GM12892 (cell line): Measurements from ENCODE around the gene PRDM7.
"Not testable (repeated sequence)": the region's sequence is repeated elsewhere in the genome, so short reads cannot be mapped to it uniquely, and the experiment has no call there.

ENCODE experiments used
- DNase-seq: peaks from one replicate; pipeline ENCODE4 v3.0.0; 2011; ENCODE audit not compliant: insufficient read length
- FAIRE-seq: peaks from 2 replicates; lab custom pipeline; 2011; peaks lifted over from hg19 to GRCh38; lab: Jason Lieb, UNC
- POLR2A ChIP-seq: IDR thresholded peaks from 2 replicates; pipeline ENCODE4 v1.6.1; 2011; ENCODE audit warnings: low read depth, low read length, control low read depth
- POLR2AphosphoS5 ChIP-seq: IDR thresholded peaks from 2 replicates; pipeline ENCODE4 v1.6.1; 2011; ENCODE audit warnings: low read depth, low read length, control low read depth
- TAF1 ChIP-seq: IDR thresholded peaks from 2 replicates; pipeline ENCODE4 v1.6.1; 2011; ENCODE audit warnings: low read depth, mild to moderate bottlenecking, control low read depth, low read length, borderline replicate concordance

Gene PRDM7

GRCh38 chr16:90084215-90084950 lies 7.3 kb upstream of the PRDM7 start:
- DNase-seq, result no peak
- no peak for FAIRE-seq
- no peak for TF ChIP-seq POLR2AphosphoS5

GRCh38 chr16:90083139-90083538 lies 6.0 kb upstream of the PRDM7 start:
- DNase-seq, result no peak
- FAIRE-seq, result no peak
- no peak for TF ChIP-seq TAF1
- TF ChIP-seq POLR2AphosphoS5, result no peak

- no peak for TF ChIP-seq POLR2AphosphoS5
- TF ChIP-seq POLR2A, result no peak
- TF ChIP-seq TAF1, result no peak
- DNase-seq (no peak), FAIRE-seq (no peak)
These were observed 4.5 kb upstream of the PRDM7 start for GRCh38 chr16:90081606-90081970.

- DNase-seq, result no peak
- no peak for FAIRE-seq
- TF ChIP-seq POLR2A (no peak), POLR2AphosphoS5 (no peak), TAF1 (no peak)
These were observed 1.4 kb upstream of the PRDM7 start for GRCh38 chr16:90078579-90078895.

- FAIRE-seq, result no peak
- TF ChIP-seq POLR2AphosphoS5 (no peak), TAF1 (no peak), POLR2A (no peak)
- no peak for DNase-seq
These were observed 837 bp upstream of the PRDM7 start for GRCh38 chr16:90077757-90078578.

GRCh38 chr16:90072442-90073105 lies 4.6 kb downstream of the PRDM7 start:
- DNase-seq (no peak), FAIRE-seq (no peak)

GRCh38 chr16:90070440-90070839 lies 6.7 kb downstream of the PRDM7 start:
- TF ChIP-seq POLR2A, result no peak
- no peak for TF ChIP-seq TAF1
- no peak for TF ChIP-seq POLR2AphosphoS5
- no peak for DNase-seq
- FAIRE-seq, result no peak

More at GRCh38 chr16:90072442-90073105, 4.6 kb downstream of the PRDM7 start:
- TF ChIP-seq POLR2AphosphoS5 (no peak), POLR2A (no peak), TAF1 (no peak)

- TF ChIP-seq POLR2AphosphoS5, result no peak
- no peak for DNase-seq
- no peak for FAIRE-seq
These were observed 15.7 kb downstream of the PRDM7 start for GRCh38 chr16:90061437-90061836.

GRCh38 chr16:90057738-90058173 lies 19.4 kb downstream of the PRDM7 start:
- no peak for DNase-seq
- no peak for FAIRE-seq
- TF ChIP-seq POLR2AphosphoS5, result no peak
- TF ChIP-seq TAF1, result no peak
- no peak for TF ChIP-seq POLR2A

GRCh38 chr16:90056521-90056920 lies 20.6 kb downstream of the PRDM7 start:
- not testable (repeated sequence) for FAIRE-seq, DNase-seq

- FAIRE-seq (no peak), DNase-seq (no peak)
- TF ChIP-seq POLR2A (no peak), POLR2AphosphoS5 (no peak), TAF1 (no peak)
These were observed 21.8 kb downstream of the PRDM7 start for GRCh38 chr16:90055371-90055770.

- TF ChIP-seq TAF1 (no peak), POLR2AphosphoS5 (no peak), POLR2A (no peak)
- no peak for FAIRE-seq
- DNase-seq, result no peak
These were observed 22.6 kb downstream of the PRDM7 start for GRCh38 chr16:90054554-90054953.
